22Rv1 (cell line): ENCODE data around the gene DNAJB12.

ENCODE experiments used
- ZFX ChIP-seq: fragments of 450-650 bp; IDR thresholded peaks from 2 replicates; pipeline ENCODE4 v1.6.1; 2017; ENCODE audit warnings: antibody characterized with exemption, borderline replicate concordance
- TF ChIP-seq, protein P1 (sequence below): fragments of 450-650 bp; IDR thresholded peaks from 2 replicates; pipeline ENCODE4 v1.5.1; 2017; ENCODE audit warnings: mild to moderate bottlenecking

DNA sequence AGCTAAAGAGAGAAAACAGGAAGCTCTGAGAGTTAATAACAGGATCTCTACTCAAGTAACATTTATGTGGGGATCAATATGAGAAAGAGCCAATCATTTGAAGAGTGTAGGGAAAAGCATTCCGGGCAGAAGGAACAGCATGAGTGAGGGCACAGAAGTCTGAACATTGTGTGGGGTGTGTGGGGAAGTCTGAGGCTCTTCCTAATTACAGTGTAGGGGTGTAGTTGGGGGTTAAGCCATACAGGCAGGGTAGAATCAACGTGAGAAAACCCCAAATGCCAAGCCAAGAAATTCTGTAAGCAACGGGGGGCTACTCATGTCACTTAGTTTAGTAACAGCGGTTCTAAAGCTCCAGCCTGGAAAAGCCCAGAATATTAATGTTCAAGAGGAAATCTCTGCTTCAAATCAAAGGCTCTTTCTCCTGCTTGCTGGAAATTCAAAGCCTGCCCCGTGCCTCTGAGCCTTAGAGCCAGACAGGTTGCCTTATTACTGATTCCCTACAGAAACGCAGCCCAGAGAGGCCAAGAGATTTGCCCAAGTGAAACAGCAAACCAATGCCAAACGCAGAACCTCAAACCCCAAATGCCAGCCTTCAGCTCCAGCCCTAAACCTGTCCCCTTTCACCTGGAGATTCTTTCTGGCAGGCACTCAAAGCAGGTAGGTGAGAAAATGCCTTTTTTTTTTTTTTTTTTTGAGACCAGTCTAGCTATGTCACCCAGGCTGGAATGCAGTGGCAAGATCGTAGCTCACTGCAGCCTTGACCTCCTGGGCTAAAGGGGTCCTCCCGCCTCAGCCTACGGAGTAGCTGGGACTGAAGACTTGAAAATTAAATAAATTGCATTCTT lies 36.1 kb downstream of the DNAJB12 start:
- TF ChIP-seq, protein P1, sequence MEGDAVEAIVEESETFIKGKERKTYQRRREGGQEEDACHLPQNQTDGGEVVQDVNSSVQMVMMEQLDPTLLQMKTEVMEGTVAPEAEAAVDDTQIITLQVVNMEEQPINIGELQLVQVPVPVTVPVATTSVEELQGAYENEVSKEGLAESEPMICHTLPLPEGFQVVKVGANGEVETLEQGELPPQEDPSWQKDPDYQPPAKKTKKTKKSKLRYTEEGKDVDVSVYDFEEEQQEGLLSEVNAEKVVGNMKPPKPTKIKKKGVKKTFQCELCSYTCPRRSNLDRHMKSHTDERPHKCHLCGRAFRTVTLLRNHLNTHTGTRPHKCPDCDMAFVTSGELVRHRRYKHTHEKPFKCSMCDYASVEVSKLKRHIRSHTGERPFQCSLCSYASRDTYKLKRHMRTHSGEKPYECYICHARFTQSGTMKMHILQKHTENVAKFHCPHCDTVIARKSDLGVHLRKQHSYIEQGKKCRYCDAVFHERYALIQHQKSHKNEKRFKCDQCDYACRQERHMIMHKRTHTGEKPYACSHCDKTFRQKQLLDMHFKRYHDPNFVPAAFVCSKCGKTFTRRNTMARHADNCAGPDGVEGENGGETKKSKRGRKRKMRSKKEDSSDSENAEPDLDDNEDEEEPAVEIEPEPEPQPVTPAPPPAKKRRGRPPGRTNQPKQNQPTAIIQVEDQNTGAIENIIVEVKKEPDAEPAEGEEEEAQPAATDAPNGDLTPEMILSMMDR = no peak
- TF ChIP-seq ZFX = no peak
